Stomach (tissue), 9 donors: ENCODE data around the gene MSI2. TPM values are rescaled to one million over a fixed set of nuclear protein-coding genes. Genes with fewer than 3 reads are reported as not detected.

Experiments
- DNase-seq, 2 donors: peaks; one replicate each; pipeline versions ENCODE4 v3.0.0 to v3.0.0-alpha.2; 2013 to 2019
- H3K27ac ChIP-seq, 5 donors: fragments of 200-600 bp in 4 of 5; sonication (generic) in 4 of 5; one replicate each; pipeline ENCODE4 v1.5.1; 2013 to 2019; ENCODE audit warnings: mild to moderate bottlenecking in 1 of 5, moderate library complexity in 1 of 5
- H3K27me3 ChIP-seq, 3 donors: fragments of 200-600 bp; sonication (generic); one replicate each; pipeline ENCODE4 v1.5.1; 2017 to 2019; ENCODE audit warnings: mixed run types in 1 of 3
- H3K36me3 ChIP-seq, 4 donors: fragments of 200-600 bp; sonication (generic); 1 replicate in 3 of 4; 2 replicates in 1 of 4; pipeline ENCODE4 v1.5.1; 2016 to 2019
- H3K4me1 ChIP-seq, 4 donors: fragments of 200-600 bp; sonication (generic); one replicate each; pipeline ENCODE4 v1.5.1; 2016 to 2019
- H3K4me3 ChIP-seq, 4 donors: fragments of 200-600 bp; sonication (generic) in 3 of 4; one replicate each; pipeline ENCODE4 v1.5.1; 2016 to 2019; ENCODE audit warnings: mild to moderate bottlenecking in 1 of 4
- H3K9me3 ChIP-seq, 4 donors: fragments of 200-600 bp; sonication (generic); one replicate each; pipeline ENCODE4 v1.5.1; 2016 to 2019
- EP300 ChIP-seq: sonication (generic); formaldehyde crosslinking; IDR thresholded peaks from one replicate; pipeline ENCODE4 v1.6.1; 2017; ENCODE audit warnings: antibody characterized with exemption
- POLR2A ChIP-seq, 4 donors: fragments of 450-650 bp; IDR thresholded peaks; one replicate each; pipeline ENCODE4 v1.6.1; 2016; ENCODE audit warnings: antibody characterized with exemption in 4 of 4, control low read depth in 2 of 4, mild to moderate bottlenecking in 1 of 4, moderate library complexity in 1 of 4
- POLR2AphosphoS5 ChIP-seq, 3 donors: sonication (generic); formaldehyde crosslinking; IDR thresholded peaks; one replicate each; pipeline ENCODE4 v1.6.1; 2016; ENCODE audit warnings: antibody characterized with exemption in 3 of 3
- WGBS, 5 donors: extraction: QIAGEN DNeasy Blood & Tissue Kit in 3 of 5; methylation state at CpG; one replicate each; pipeline versions ENCODE4 v1.1.5 to v1.1.7; 2013 to 2018; 5-methylcytosine and 5-hydroxymethylcytosine counted together
- intact Hi-C: fragments of 100-400 bp; cut with DNase I; formaldehyde crosslinking; loops from one replicate; pipeline ENCODE4 v1.15.1; 2023; ENCODE audit warnings: low total_unique reads
- polyA plus RNA-seq, 3 donors: library from polyadenylated mRNA; stranded (reverse); fragments of 200-250 nt; gene quantifications; one replicate each; pipeline ENCODE4 v1.2.3, GENCODE V29; 2013
- total RNA-seq, 5 donors: library from RNA; depleted of rRNA; stranded (reverse); fragments of >200 nt; gene quantifications; one replicate each; pipeline versions ENCODE4 v1.1.0 to v1.2.3, GENCODE V29; 2014 to 2016
- TF ChIP-seq, protein P1 (sequence below), 7 experiments: fragments of 450-650 bp in 4 of 7; fragments of 200-600 bp in 3 of 7; sonication (generic) in 3 of 7; IDR thresholded peaks; one replicate each; pipeline ENCODE4 v1.5.1; 2016 to 2019; ENCODE audit warnings: antibody characterized with exemption in 7 of 7, control low read depth in 2 of 7, mild to moderate bottlenecking in 1 of 7
- donor health status: healthy with polysubstance abuse.
- donor health status: Bipolar disorder and iron deficiency.
- donor health status: healthy.

The MSI2 gene
- total and polyA plus RNA-seq, 8 donors = 8.3 to 72.4 (median 22.9) TPM

GRCh38 chr17:57350266-57350665 lies 93.9 kb downstream of the MSI2 start:
- intact Hi-C loops = no loop called here

DNA sequence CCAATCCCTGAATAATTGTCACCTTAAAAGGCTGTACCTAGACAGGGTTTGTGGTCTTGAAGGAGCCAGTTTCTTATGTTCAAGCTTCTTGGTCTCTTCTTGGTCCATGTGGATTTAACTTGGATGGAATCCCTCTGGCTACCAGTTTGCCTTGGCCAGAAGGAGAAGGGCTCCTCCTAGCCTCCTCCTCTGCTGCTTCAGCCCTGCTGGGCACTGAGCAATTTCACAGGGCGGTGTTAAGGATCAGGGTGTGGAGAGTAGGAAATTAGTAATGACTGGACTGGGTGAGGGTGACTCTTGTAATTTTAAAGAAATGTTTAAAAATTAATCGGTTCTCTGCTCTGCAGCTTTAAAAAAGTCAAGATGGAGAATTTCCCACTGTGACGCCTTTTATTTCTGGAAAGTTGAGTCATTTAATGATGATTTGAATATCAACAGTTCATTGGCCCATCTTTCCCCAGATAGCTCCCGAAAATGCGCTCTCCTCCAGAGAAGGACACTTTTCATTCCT lies 96.4 kb downstream of the MSI2 start:
- TF ChIP-seq, protein P1, sequence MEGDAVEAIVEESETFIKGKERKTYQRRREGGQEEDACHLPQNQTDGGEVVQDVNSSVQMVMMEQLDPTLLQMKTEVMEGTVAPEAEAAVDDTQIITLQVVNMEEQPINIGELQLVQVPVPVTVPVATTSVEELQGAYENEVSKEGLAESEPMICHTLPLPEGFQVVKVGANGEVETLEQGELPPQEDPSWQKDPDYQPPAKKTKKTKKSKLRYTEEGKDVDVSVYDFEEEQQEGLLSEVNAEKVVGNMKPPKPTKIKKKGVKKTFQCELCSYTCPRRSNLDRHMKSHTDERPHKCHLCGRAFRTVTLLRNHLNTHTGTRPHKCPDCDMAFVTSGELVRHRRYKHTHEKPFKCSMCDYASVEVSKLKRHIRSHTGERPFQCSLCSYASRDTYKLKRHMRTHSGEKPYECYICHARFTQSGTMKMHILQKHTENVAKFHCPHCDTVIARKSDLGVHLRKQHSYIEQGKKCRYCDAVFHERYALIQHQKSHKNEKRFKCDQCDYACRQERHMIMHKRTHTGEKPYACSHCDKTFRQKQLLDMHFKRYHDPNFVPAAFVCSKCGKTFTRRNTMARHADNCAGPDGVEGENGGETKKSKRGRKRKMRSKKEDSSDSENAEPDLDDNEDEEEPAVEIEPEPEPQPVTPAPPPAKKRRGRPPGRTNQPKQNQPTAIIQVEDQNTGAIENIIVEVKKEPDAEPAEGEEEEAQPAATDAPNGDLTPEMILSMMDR (IDR thresholded peaks at IDR 0.05) = no peak
- TF ChIP-seq EP300 = no peak
- no peak for TF ChIP-seq POLR2A (IDR thresholded peaks at IDR 0.05)
- TF ChIP-seq POLR2AphosphoS5 (IDR thresholded peaks at IDR 0.05) = no peak
- H3K4me3 ChIP-seq = no peak overlapping the region
- intact Hi-C loops = no loop called here
- peaks cover 0 to 11% (median 9%) of the 10 kb centered on the region in 4 donors for H3K36me3 ChIP-seq
- H3K27me3 ChIP-seq = no peaks in the 10 kb centered on the region
- WGBS, 5 donors = 88 to 97% (median 95%) methylated on average over 5 of the region's 5 CpGs
- H3K9me3 ChIP-seq = no peaks in the 10 kb centered on the region
- no peak overlapping the region for H3K27ac ChIP-seq
- no peak for DNase-seq
- peaks cover 9 to 25% (median 17%) of the 10 kb centered on the region in 4 donors for H3K4me1 ChIP-seq

More at GRCh38 chr17:57350266-57350665, 93.9 kb downstream of the MSI2 start:
- Histone ChIP-seq H3K27ac (no peak overlapping the region), H3K4me1 (peaks cover 0 to 3% (median 0%) of the 10 kb centered on the region in 4 donors), H3K9me3 (no peaks in the 10 kb centered on the region), H3K4me3 (no peak overlapping the region), H3K36me3 (peaks cover 0 to 13% (median 11%) of the 10 kb centered on the region in 4 donors), H3K27me3 (no peaks in the 10 kb centered on the region)
- peak in 1 of 2 donors; percentile 36 for DNase-seq
- TF ChIP-seq POLR2A (IDR thresholded peaks at IDR 0.05) = no peak
- TF ChIP-seq, protein P1 (IDR thresholded peaks at IDR 0.05) = no peak
- no peak for TF ChIP-seq POLR2AphosphoS5 (IDR thresholded peaks at IDR 0.05)
- TF ChIP-seq EP300 = no peak
- 76 to 85% (median 82%) methylated on average over 6 of the region's 6 CpGs for WGBS, 5 donors

DNA sequence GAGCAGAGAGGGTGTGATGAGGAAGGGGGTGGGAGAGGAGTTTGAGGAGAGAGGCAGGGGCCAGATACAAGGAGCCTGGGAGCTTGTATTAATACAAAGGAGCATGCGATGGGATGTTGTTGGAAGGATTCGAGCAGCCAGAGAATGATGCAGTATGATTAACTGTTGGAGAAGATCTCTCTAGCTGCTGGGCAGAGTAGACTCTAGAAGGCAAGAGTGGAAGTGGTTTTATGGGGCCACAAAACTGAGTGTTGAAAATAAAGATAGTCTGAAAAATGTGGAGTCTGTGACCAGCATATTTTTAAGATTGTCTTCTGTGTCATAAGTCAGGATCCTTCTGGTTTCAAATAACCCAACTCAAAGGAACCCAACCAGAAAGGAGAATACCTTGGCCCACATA lies 98.3 kb downstream of the MSI2 start:
- intact Hi-C loops = no loop called here
- peaks cover 15 to 38% (median 25%) of the 10 kb centered on the region in 4 donors for H3K4me1 ChIP-seq
- no peaks in the 10 kb centered on the region for H3K27me3 ChIP-seq
- no peak overlapping the region for H3K4me3 ChIP-seq
- H3K36me3 ChIP-seq = no peaks in the 10 kb centered on the region
- peak in 1 of 2 donors; percentile 0 for DNase-seq
- H3K27ac ChIP-seq = peak overlapping the region in 1 of 5 donors; percentile 79
- TF ChIP-seq EP300 (no peak), POLR2A (IDR thresholded peaks at IDR 0.05) (no peak), POLR2AphosphoS5 (IDR thresholded peaks at IDR 0.05) (no peak)
- TF ChIP-seq, protein P1 (IDR thresholded peaks at IDR 0.05) = no peak
- H3K9me3 ChIP-seq = no peaks in the 10 kb centered on the region
- WGBS, 5 donors = 88 to 98% (median 94%) methylated on average over 2 of the region's 2 CpGs

GRCh38 chr17:57355090-57355859 lies 99.0 kb downstream of the MSI2 start:
- 82 to 91% (median 85%) methylated on average over 6 of the region's 6 CpGs for WGBS, 5 donors
- Histone ChIP-seq H3K9me3 (no peaks in the 10 kb centered on the region), H3K36me3 (no peaks in the 10 kb centered on the region), H3K27me3 (no peaks in the 10 kb centered on the region), H3K27ac (peak overlapping the region in 2 of 5 donors; percentile 74 to 79), H3K4me3 (no peak overlapping the region), H3K4me1 (peaks cover 16 to 44% (median 30%) of the 10 kb centered on the region in 4 donors)
- peak in 1 of 2 donors; percentile 23 for DNase-seq
- TF ChIP-seq, protein P1 (IDR thresholded peaks at IDR 0.05) = no peak
- TF ChIP-seq EP300 (no peak), POLR2AphosphoS5 (IDR thresholded peaks at IDR 0.05) (no peak), POLR2A (IDR thresholded peaks at IDR 0.05) (no peak)
- intact Hi-C loops = no loop called here
